SK-N-SH (cell line): ENCODE data around the gene RAB3A. TPM values are rescaled to one million over a fixed set of nuclear protein-coding genes. Genes with fewer than 3 reads are reported as not detected.

Source experiments
- CTCF ChIA-PET: fragments of 300-600, 350-600 bp; formaldehyde crosslinking; extraction: SDS; loops from one replicate; lab custom pipeline; 2021; lab: Yijun Ruan, JAX
- POLR2A ChIA-PET: fragments of 350-600 bp; sonication (Branson Sonifier 250); formaldehyde crosslinking; extraction: SDS; loops from one replicate; lab custom pipeline; 2020; ENCODE audit warnings: antibody characterized with exemption, inconsistent platforms; lab: Yijun Ruan, JAX
- DNase-seq: peaks from one replicate; pipeline ENCODE4 v3.0.0; 2012
- H2AFZ ChIP-seq: fragments of 200-600 bp; sonication (generic); 2 replicates; pipeline ENCODE4 v1.8.1; 2016; ENCODE audit warnings: antibody characterized with exemption, mild to moderate bottlenecking, low read depth
- H3F3A ChIP-seq: fragments of 200-600 bp; sonication (generic); replicated peaks from 2 replicates; pipeline ENCODE3; 2016; ENCODE audit warnings: antibody characterized with exemption, mild to moderate bottlenecking; ENCODE audit not compliant: insufficient read depth
- H3K27ac ChIP-seq, 2 experiments: fragments of 200-500 bp in 1 of 2; fragments of 200-600 bp in 1 of 2; sonication (Bioruptor generic) in 1 of 2; sonication (generic), shearing (Covaris generic) in 1 of 2; 2 replicates each; pipeline versions ENCODE4 v1.5.1 to v1.6.1; 2014 to 2016; ENCODE audit warnings: low read depth in 2 of 2, inconsistent platforms in 1 of 2, low read length in 1 of 2, mild to moderate bottlenecking in 1 of 2, mixed read lengths in 1 of 2
- H3K27me3 ChIP-seq: fragments of 200-600 bp; sonication (generic), shearing (Covaris generic); 2 replicates; pipeline ENCODE4 v1.6.1; 2016; ENCODE audit warnings: mixed run types; ENCODE audit not compliant: insufficient read depth
- H3K36me3 ChIP-seq, 2 experiments: fragments of 200-500 bp in 1 of 2; fragments of 200-600 bp in 1 of 2; sonication (Bioruptor generic) in 1 of 2; sonication (generic) in 1 of 2; replicated peaks in 1 of 2; 2 replicates each; pipeline versions ENCODE3 to v1.5.1; 2014 to 2016; ENCODE audit warnings: low read length in 1 of 2, mild to moderate bottlenecking in 1 of 2; ENCODE audit not compliant: insufficient read depth in 2 of 2, control insufficient read depth in 1 of 2
- H3K4me1 ChIP-seq, 2 experiments: fragments of 200-500 bp in 1 of 2; fragments of 200-600 bp in 1 of 2; sonication (Bioruptor generic) in 1 of 2; sonication (generic), shearing (Covaris generic) in 1 of 2; 2 replicates each; pipeline versions ENCODE4 v1.5.1 to v1.6.1; 2014 to 2016; ENCODE audit warnings: low read depth in 1 of 2, low read length in 1 of 2, mixed run types in 1 of 2; ENCODE audit not compliant: insufficient read depth in 2 of 2, control insufficient read depth in 1 of 2
- H3K4me2 ChIP-seq: fragments of 200-600 bp; sonication (generic), shearing (Covaris generic); 2 replicates; pipeline ENCODE4 v1.6.1; 2017; ENCODE audit warnings: mixed run types
- H3K4me3 ChIP-seq, 2 experiments: fragments of 200-500 bp in 1 of 2; fragments of 200-600 bp in 1 of 2; sonication (Bioruptor generic) in 1 of 2; sonication (generic), shearing (Covaris generic) in 1 of 2; 2 replicates each; pipeline versions ENCODE4 v1.5.1 to v1.8.1; 2014 to 2016; ENCODE audit warnings: low read depth in 2 of 2, inconsistent platforms in 1 of 2, low read length in 1 of 2, mild to moderate bottlenecking in 1 of 2, mixed read lengths in 1 of 2, moderate library complexity in 1 of 2
- H3K79me2 ChIP-seq: fragments of 200-600 bp; sonication (generic); 2 replicates; pipeline ENCODE4 v1.8.1; 2017; ENCODE audit warnings: mild to moderate bottlenecking; ENCODE audit not compliant: insufficient read depth
- H3K9ac ChIP-seq: fragments of 200-600 bp; sonication (generic); 2 replicates; pipeline ENCODE4 v1.6.1; 2017; ENCODE audit warnings: mixed run types
- H3K9me2 ChIP-seq: fragments of 200-600 bp; sonication (generic); 2 replicates; pipeline ENCODE4 v1.6.1; 2017; ENCODE audit warnings: mixed run types
- H3K9me3 ChIP-seq: fragments of 200-600 bp; sonication (generic); 2 replicates; pipeline ENCODE4 v1.6.1; 2017; ENCODE audit warnings: mixed run types, mild to moderate bottlenecking, moderate library complexity
- H4K20me1 ChIP-seq: fragments of 200-600 bp; sonication (generic); 2 replicates; pipeline ENCODE4 v1.6.1; 2017; ENCODE audit warnings: mild to moderate bottlenecking, mixed run types; ENCODE audit not compliant: insufficient read depth
- CHD2 ChIP-seq: fragments of 150-350 bp; IDR thresholded peaks from 2 replicates; pipeline ENCODE4 v1.6.1; 2018; ENCODE audit warnings: low read length; ENCODE audit not compliant: partially characterized antibody
- ELF1 ChIP-seq: IDR thresholded peaks from 2 replicates; pipeline ENCODE4 v1.4.0; 2012
- EP300 ChIP-seq, 2 experiments: IDR thresholded peaks; 2 replicates each; pipeline versions ENCODE4 v1.4.0 to v1.6.1; 2012; ENCODE audit warnings: borderline replicate concordance in 1 of 2, low read depth in 1 of 2, low read length in 1 of 2
- FOSL2 ChIP-seq: IDR thresholded peaks from 2 replicates; pipeline ENCODE4 v1.4.0; 2012; ENCODE audit warnings: low read depth, mild to moderate bottlenecking, moderate library complexity, borderline replicate concordance
- GABPA ChIP-seq: IDR thresholded peaks from 2 replicates; pipeline ENCODE4 v1.4.0; 2012; ENCODE audit warnings: low read depth, mild to moderate bottlenecking
- GATA2 ChIP-seq: sonication (generic); formaldehyde crosslinking; IDR thresholded peaks from 2 replicates; pipeline ENCODE4 v1.5.0; 2020; ENCODE audit warnings: mild to moderate bottlenecking, missing genetic modification reagents
- NRF1 ChIP-seq: IDR thresholded peaks from 2 replicates; pipeline ENCODE4 v1.6.1; 2012; ENCODE audit warnings: low read depth, mild to moderate bottlenecking, low read length
- POLR2AphosphoS5 ChIP-seq: IDR thresholded peaks from 2 replicates; pipeline ENCODE4 v1.6.1; 2012; ENCODE audit warnings: low read depth, low read length
- REST ChIP-seq: IDR thresholded peaks from 2 replicates; pipeline ENCODE4 v1.6.1; 2012; ENCODE audit warnings: mild to moderate bottlenecking, low read depth, low read length, moderate library complexity
- RFX5 ChIP-seq: IDR thresholded peaks from 2 replicates; pipeline ENCODE4 v1.6.1; 2012; ENCODE audit warnings: mild to moderate bottlenecking, improper control_type of control experiment, low read length
- RXRA ChIP-seq: IDR thresholded peaks from 2 replicates; pipeline ENCODE4 v1.4.0; 2012; ENCODE audit warnings: low read depth, mild to moderate bottlenecking, borderline replicate concordance
- SIN3A ChIP-seq: IDR thresholded peaks from 2 replicates; pipeline ENCODE4 v1.6.1; 2012; ENCODE audit warnings: low read depth, mild to moderate bottlenecking, low read length, moderate library complexity, borderline replicate concordance
- TAF1 ChIP-seq: IDR thresholded peaks from 2 replicates; pipeline ENCODE4 v1.6.1; 2012; ENCODE audit warnings: low read depth, mild to moderate bottlenecking, low read length, moderate library complexity, borderline replicate concordance
- WGBS: methylation state at CpG from one replicate; pipeline ENCODE4 v1.1.6; 2017; ENCODE audit warnings: low lambda C conversion rate; 5-methylcytosine and 5-hydroxymethylcytosine counted together
- polyA plus RNA-seq, 3 experiments: library from polyadenylated mRNA; depleted of rRNA; stranded (reverse); fragments of >200 nt; gene quantifications; 2 replicates each; pipeline ENCODE4 v1.2.3, GENCODE V29; 2012
- TF ChIP-seq, protein P1 (sequence below): IDR thresholded peaks from 2 replicates; pipeline ENCODE4 v1.4.0; 2012; ENCODE audit warnings: low read depth, borderline replicate concordance
- TF ChIP-seq, protein P2 (sequence below): fragments of 200-600 bp; sonication (generic); IDR thresholded peaks from 2 replicates; pipeline ENCODE4 v1.6.1; 2017; ENCODE audit warnings: antibody characterized with exemption, mild to moderate bottlenecking, moderate library complexity

RAB3A gene
- polyA plus RNA-seq, 1 of the 3 experiments (the other 2 are of a cell fraction), result 9.7 TPM

GRCh38 chr19:18160493-18160970 lies 43.3 kb downstream of the RAB3A start:
- CTCF ChIA-PET, result interaction anchor here (0.6 to 4.5 kb wide), 28 partner anchors 8 to 251 kb away, joined by 3 to 26 read pairs (median 6); partner anchors contain the start of genes ARRDC2, CCDC124, MPV17L2 and PIK3R2
- DNase-seq, result peak; percentile 68

DNA sequence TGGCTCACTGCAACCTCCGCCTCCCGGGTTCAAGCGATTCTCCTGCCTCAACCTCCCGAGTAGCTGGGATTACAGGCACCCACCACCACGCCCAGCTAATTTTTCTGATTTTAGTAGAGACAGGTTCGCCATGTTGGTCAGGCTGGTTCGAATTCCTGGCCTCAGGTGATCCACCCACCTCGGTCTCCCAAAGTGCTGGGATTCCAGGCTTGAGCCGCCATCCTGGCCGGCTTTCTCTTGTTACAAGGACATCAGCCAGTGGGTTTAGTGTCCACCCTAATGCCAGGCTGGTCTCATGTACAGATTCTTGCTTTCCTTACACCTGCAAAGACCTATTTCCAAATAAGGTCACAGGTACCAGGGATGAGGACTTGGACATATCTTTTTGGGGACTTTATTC lies 44.0 kb downstream of the RAB3A start:
- Histone ChIP-seq H3K9me2 (no peaks in the 10 kb centered on the region), H3K4me2 (no peak overlapping the region), H3K4me1 (peaks cover 17 to 48% of the 10 kb centered on the region in 2 experiments; a peak in 2 of 4 replicates), H3K4me3 (no peak overlapping the region), H3K9me3 (no peaks in the 10 kb centered on the region), H3K9ac (no peak overlapping the region), H3K36me3 (peaks cover 19 to 41% of the 10 kb centered on the region in 2 experiments), H3F3A (peaks cover 19% of the 10 kb centered on the region), H3K27me3 (no peaks in the 10 kb centered on the region), H4K20me1 (no peaks in the 10 kb centered on the region), H3K79me2 (peaks cover 28% of the 10 kb centered on the region), H3K27ac (peak overlapping the region in 1 of 2 experiments; percentile 71; a peak in 1 of 4 replicates), H2AFZ (no peak overlapping the region)
- TF ChIP-seq REST (no peak), EP300 (IDR thresholded peaks at IDR 0.05; ENCODE audit: borderline replicate concordance in 1 of 2, low read depth in 1 of 2, low read length in 1 of 2) (no peak), TAF1 (no peak), RFX5 (no peak), GABPA (no peak), SIN3A (no peak), NRF1 (no peak), POLR2AphosphoS5 (no peak), ELF1 (no peak), RXRA (no peak)
- TF ChIP-seq, protein P1, sequence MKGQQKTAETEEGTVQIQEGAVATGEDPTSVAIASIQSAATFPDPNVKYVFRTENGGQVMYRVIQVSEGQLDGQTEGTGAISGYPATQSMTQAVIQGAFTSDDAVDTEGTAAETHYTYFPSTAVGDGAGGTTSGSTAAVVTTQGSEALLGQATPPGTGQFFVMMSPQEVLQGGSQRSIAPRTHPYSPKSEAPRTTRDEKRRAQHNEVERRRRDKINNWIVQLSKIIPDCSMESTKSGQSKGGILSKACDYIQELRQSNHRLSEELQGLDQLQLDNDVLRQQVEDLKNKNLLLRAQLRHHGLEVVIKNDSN, result no peak
- CTCF ChIA-PET, result interaction anchor here (0.6 to 4.5 kb wide), 20 partner anchors 8 to 259 kb away, joined by 3 to 26 read pairs (median 7); partner anchors contain the start of genes ARRDC2, MPV17L2, PIK3R2 and RAB3A
- no peak for DNase-seq
- 100% methylated on average over 6 of the region's 10 CpGs for WGBS
- POLR2A ChIA-PET, result no interaction called here

More at GRCh38 chr19:18160493-18160970, 43.3 kb downstream of the RAB3A start:
- POLR2A ChIA-PET, result interaction anchor here (1.3 kb wide), 1 partner anchor 10 kb away, joined by 5 read pairs; no protein-coding TSS in a partner anchor
- H3K36me3 ChIP-seq, result peaks cover 20 to 43% of the 10 kb centered on the region in 2 experiments
- WGBS, result 95% methylated on average over 6 of the region's 13 CpGs
- H3K79me2 ChIP-seq, result peaks cover 21% of the 10 kb centered on the region; the same call in 1 of the 2 replicates
- peak overlapping the region; percentile 18; the same call in 1 of the 2 replicates for H3K9ac ChIP-seq
- peaks cover 21% of the 10 kb centered on the region for H3F3A ChIP-seq
- no peaks in the 10 kb centered on the region for H3K27me3 ChIP-seq
- H3K9me2 ChIP-seq, result no peaks in the 10 kb centered on the region
- H2AFZ ChIP-seq, result no peak overlapping the region
- peaks cover 17 to 44% of the 10 kb centered on the region in 2 experiments; a peak in 2 of 4 replicates for H3K4me1 ChIP-seq
- H4K20me1 ChIP-seq, result no peaks in the 10 kb centered on the region
- H3K27ac ChIP-seq, result peak overlapping the region in 1 of 2 experiments; percentile 71; a peak in 2 of 4 replicates
- no peaks in the 10 kb centered on the region for H3K9me3 ChIP-seq
- peak overlapping the region in 1 of 2 experiments; percentile 10; a peak in 1 of 4 replicates for H3K4me3 ChIP-seq
- TF ChIP-seq CHD2 (peak; percentile 26), FOSL2 (no peak), POLR2AphosphoS5 (no peak), GATA2 (CRISPR knock-in tag) (peak; percentile 57)
- TF ChIP-seq, protein P2, sequence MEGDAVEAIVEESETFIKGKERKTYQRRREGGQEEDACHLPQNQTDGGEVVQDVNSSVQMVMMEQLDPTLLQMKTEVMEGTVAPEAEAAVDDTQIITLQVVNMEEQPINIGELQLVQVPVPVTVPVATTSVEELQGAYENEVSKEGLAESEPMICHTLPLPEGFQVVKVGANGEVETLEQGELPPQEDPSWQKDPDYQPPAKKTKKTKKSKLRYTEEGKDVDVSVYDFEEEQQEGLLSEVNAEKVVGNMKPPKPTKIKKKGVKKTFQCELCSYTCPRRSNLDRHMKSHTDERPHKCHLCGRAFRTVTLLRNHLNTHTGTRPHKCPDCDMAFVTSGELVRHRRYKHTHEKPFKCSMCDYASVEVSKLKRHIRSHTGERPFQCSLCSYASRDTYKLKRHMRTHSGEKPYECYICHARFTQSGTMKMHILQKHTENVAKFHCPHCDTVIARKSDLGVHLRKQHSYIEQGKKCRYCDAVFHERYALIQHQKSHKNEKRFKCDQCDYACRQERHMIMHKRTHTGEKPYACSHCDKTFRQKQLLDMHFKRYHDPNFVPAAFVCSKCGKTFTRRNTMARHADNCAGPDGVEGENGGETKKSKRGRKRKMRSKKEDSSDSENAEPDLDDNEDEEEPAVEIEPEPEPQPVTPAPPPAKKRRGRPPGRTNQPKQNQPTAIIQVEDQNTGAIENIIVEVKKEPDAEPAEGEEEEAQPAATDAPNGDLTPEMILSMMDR, result no peak
- H3K4me2 ChIP-seq, result peak overlapping the region; percentile 57; the same call in 1 of the 2 replicates
